Measurements from ENCODE around the gene SEMA4B.

GRCh38 chr15:90188914-90189748, 12.0 kb upstream of the SEMA4B start:
- TF ChIP-seq, protein P1, sequence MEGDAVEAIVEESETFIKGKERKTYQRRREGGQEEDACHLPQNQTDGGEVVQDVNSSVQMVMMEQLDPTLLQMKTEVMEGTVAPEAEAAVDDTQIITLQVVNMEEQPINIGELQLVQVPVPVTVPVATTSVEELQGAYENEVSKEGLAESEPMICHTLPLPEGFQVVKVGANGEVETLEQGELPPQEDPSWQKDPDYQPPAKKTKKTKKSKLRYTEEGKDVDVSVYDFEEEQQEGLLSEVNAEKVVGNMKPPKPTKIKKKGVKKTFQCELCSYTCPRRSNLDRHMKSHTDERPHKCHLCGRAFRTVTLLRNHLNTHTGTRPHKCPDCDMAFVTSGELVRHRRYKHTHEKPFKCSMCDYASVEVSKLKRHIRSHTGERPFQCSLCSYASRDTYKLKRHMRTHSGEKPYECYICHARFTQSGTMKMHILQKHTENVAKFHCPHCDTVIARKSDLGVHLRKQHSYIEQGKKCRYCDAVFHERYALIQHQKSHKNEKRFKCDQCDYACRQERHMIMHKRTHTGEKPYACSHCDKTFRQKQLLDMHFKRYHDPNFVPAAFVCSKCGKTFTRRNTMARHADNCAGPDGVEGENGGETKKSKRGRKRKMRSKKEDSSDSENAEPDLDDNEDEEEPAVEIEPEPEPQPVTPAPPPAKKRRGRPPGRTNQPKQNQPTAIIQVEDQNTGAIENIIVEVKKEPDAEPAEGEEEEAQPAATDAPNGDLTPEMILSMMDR (IDR thresholded peaks at IDR 0.05), result no peak
- TF ChIP-seq POLR2A (IDR thresholded peaks at IDR 0.05), result no peak

Measured in transverse colon (tissue), 3 donors.